H1 (cell line): ENCODE measurements around the gene GRIN3A. TPM values are rescaled to one million over a fixed set of nuclear protein-coding genes. Genes with fewer than 3 reads are reported as not detected.

Experiments used
- CTCF ChIA-PET: fragments of 300-600 bp; sonication (Branson Sonifier 250); formaldehyde crosslinking; loops from one replicate; lab custom pipeline; 2021; ENCODE audit not compliant: partially characterized antibody; lab: Charles Lee
- POLR2A ChIA-PET: fragments of 300-600 bp; sonication (Branson Sonifier 250); formaldehyde crosslinking; loops from one replicate; lab custom pipeline; 2021; ENCODE audit warnings: inconsistent platforms; ENCODE audit not compliant: partially characterized antibody; lab: Charles Lee
- DNase-seq, 2 experiments: peaks; one replicate each; pipeline versions ENCODE4 v3.0.0 to v3.0.0-alpha.2; 2010 to 2022; ENCODE audit warnings: low spot score in 2 of 2, low read depth in 1 of 2, mixed read lengths in 1 of 2
- FAIRE-seq: peaks from 2 replicates; lab custom pipeline; 2011; peaks lifted over from hg19 to GRCh38; lab: Jason Lieb, UNC
- H2AFZ ChIP-seq: 2 replicates; pipeline ENCODE4 v1.8.1; 2012; ENCODE audit warnings: low read length, inconsistent platforms
- H2AK5ac ChIP-seq: 2 replicates; pipeline ENCODE4 v1.6.1; 2013; ENCODE audit warnings: low read depth, low read length
- H2BK120ac ChIP-seq: replicated peaks from 2 replicates; pipeline ENCODE3; 2013; ENCODE audit warnings: low read depth, low read length, inconsistent platforms
- H2BK12ac ChIP-seq: 2 replicates; pipeline ENCODE4 v1.6.1; 2013; ENCODE audit warnings: low read depth, low read length
- H2BK15ac ChIP-seq: 2 replicates; pipeline ENCODE4 v1.6.1; 2013; ENCODE audit warnings: low read length
- H2BK20ac ChIP-seq: 2 replicates; pipeline ENCODE4 v1.6.1; 2013; ENCODE audit warnings: low read length
- H2BK5ac ChIP-seq: 2 replicates; pipeline ENCODE4 v1.6.1; 2013; ENCODE audit warnings: low read depth, low read length
- H3K14ac ChIP-seq: 2 replicates; pipeline ENCODE4 v1.6.1; 2013; ENCODE audit warnings: inconsistent platforms; ENCODE audit not compliant: insufficient read length
- H3K18ac ChIP-seq: 2 replicates; pipeline ENCODE4 v1.6.1; 2013; ENCODE audit warnings: low read length; ENCODE audit errors: extremely low read depth
- H3K23ac ChIP-seq: 2 replicates; pipeline ENCODE4 v1.6.1; 2013; ENCODE audit warnings: inconsistent platforms; ENCODE audit not compliant: insufficient read length
- H3K23me2 ChIP-seq: 2 replicates; pipeline ENCODE4 v1.6.1; 2013; ENCODE audit warnings: low read depth, low read length
- H3K27ac ChIP-seq: 2 replicates; pipeline ENCODE4 v1.6.1; 2011; ENCODE audit warnings: low read depth, low read length, inconsistent platforms
- H3K27me3 ChIP-seq, 4 experiments: replicated peaks in 1 of 4; 1 replicate in 1 of 4; 2 replicates in 3 of 4; pipeline versions ENCODE4 v1.6.1 to v1.8.1; 2011 to 2013; ENCODE audit warnings: low read length in 3 of 4, mild to moderate bottlenecking in 3 of 4, inconsistent platforms in 2 of 4, mixed read lengths in 2 of 4, moderate library complexity in 1 of 4; ENCODE audit not compliant: control insufficient read depth in 3 of 4, insufficient read depth in 3 of 4; ENCODE audit errors: extremely low read depth in 1 of 4
- H3K36me3 ChIP-seq, 4 experiments: 2 replicates each; pipeline versions ENCODE4 v1.6.1 to v1.8.1; 2011 to 2013; ENCODE audit warnings: mild to moderate bottlenecking in 4 of 4, low read length in 3 of 4, moderate library complexity in 2 of 4, control low read depth in 1 of 4, inconsistent platforms in 1 of 4; ENCODE audit not compliant: insufficient read depth in 4 of 4, control insufficient read depth in 2 of 4
- H3K4ac ChIP-seq: replicated peaks from 2 replicates; pipeline ENCODE3; 2013; ENCODE audit warnings: low read length, low read depth, mixed read lengths, inconsistent platforms; ENCODE audit not compliant: insufficient read length
- H3K4me1 ChIP-seq, 4 experiments: replicated peaks in 1 of 4; 1 replicate in 1 of 4; 2 replicates in 3 of 4; pipeline versions ENCODE4 v1.6.1 to v1.8.1; 2011 to 2013; ENCODE audit warnings: low read length in 3 of 4, inconsistent platforms in 2 of 4, mixed read lengths in 1 of 4; ENCODE audit not compliant: insufficient read depth in 4 of 4, control insufficient read depth in 3 of 4
- H3K4me2 ChIP-seq, 2 experiments: 2 replicates each; pipeline versions ENCODE4 v1.6.1 to v1.8.1; 2011 to 2013; ENCODE audit warnings: low read depth in 2 of 2, low read length in 2 of 2, control low read depth in 1 of 2, inconsistent platforms in 1 of 2, mild to moderate bottlenecking in 1 of 2; ENCODE audit not compliant: insufficient read depth in 1 of 2
- H3K4me3 ChIP-seq, 4 experiments: fragments of 200-600, 300-600 bp in 1 of 4; sonication (generic), shearing (Covaris generic), sonication (Bioruptor Twin) in 1 of 4; 2 replicates each; pipeline versions ENCODE4 v1.5.1 to v1.8.1; 2011 to 2016; ENCODE audit warnings: low read length in 4 of 4, low read depth in 3 of 4, control low read depth in 2 of 4, inconsistent platforms in 2 of 4, mild to moderate bottlenecking in 2 of 4, mixed read lengths in 1 of 4, moderate library complexity in 1 of 4; ENCODE audit not compliant: insufficient read depth in 2 of 4; ENCODE audit errors: extremely low read depth in 1 of 4
- H3K56ac ChIP-seq: replicated peaks from 2 replicates; pipeline ENCODE3; 2013; ENCODE audit warnings: low read depth, mild to moderate bottlenecking, mixed read lengths, low read length, inconsistent platforms; ENCODE audit not compliant: insufficient read length
- H3K79me1 ChIP-seq: 2 replicates; pipeline ENCODE4 v1.6.1; 2013; ENCODE audit warnings: low read depth, low read length, control low read depth
- H3K79me2 ChIP-seq, 2 experiments: 2 replicates each; pipeline versions ENCODE4 v1.6.1 to v1.8.1; 2012 to 2013; ENCODE audit warnings: low read length in 2 of 2, mild to moderate bottlenecking in 2 of 2, inconsistent platforms in 1 of 2; ENCODE audit not compliant: insufficient read depth in 2 of 2, control insufficient read depth in 1 of 2
- H3K9ac ChIP-seq, 4 experiments: replicated peaks in 1 of 4; 1 replicate in 1 of 4; 2 replicates in 3 of 4; pipeline versions ENCODE4 v1.6.1 to v1.8.1; 2011 to 2013; ENCODE audit warnings: low read depth in 3 of 4, low read length in 3 of 4, control low read depth in 2 of 4, mild to moderate bottlenecking in 2 of 4, moderate library complexity in 2 of 4, inconsistent platforms in 1 of 4; ENCODE audit errors: extremely low read depth in 1 of 4
- H3K9me3 ChIP-seq, 2 experiments: 2 replicates each; pipeline versions ENCODE4 v1.6.1 to v1.8.1; 2012 to 2013; ENCODE audit warnings: mild to moderate bottlenecking in 2 of 2, moderate library complexity in 2 of 2, control low read depth in 1 of 2, inconsistent platforms in 1 of 2, low read depth in 1 of 2, low read length in 1 of 2, mixed read lengths in 1 of 2; ENCODE audit not compliant: insufficient read depth in 2 of 2
- H4K20me1 ChIP-seq, 2 experiments: replicated peaks in 1 of 2; 2 replicates each; pipeline versions ENCODE3 to v1.8.1; 2011 to 2013; ENCODE audit warnings: inconsistent platforms in 2 of 2, low read length in 2 of 2, mild to moderate bottlenecking in 1 of 2; ENCODE audit not compliant: insufficient read depth in 2 of 2, control insufficient read depth in 1 of 2
- H4K5ac ChIP-seq: 2 replicates; pipeline ENCODE4 v1.6.1; 2013; ENCODE audit warnings: low read length, low read depth, mixed read lengths, inconsistent platforms; ENCODE audit not compliant: insufficient read length
- H4K8ac ChIP-seq: 2 replicates; pipeline ENCODE4 v1.8.0; 2013; ENCODE audit warnings: mild to moderate bottlenecking, moderate library complexity, low read length, inconsistent platforms; ENCODE audit not compliant: insufficient read depth; ENCODE audit errors: extremely low read depth
- H4K91ac ChIP-seq: replicated peaks from 2 replicates; pipeline ENCODE3; 2013; ENCODE audit warnings: low read length, mixed read lengths, inconsistent platforms; ENCODE audit not compliant: insufficient read length
- BCL11A ChIP-seq, 2 experiments: IDR thresholded peaks; one replicate each; pipeline ENCODE4 v1.6.1; 2011; ENCODE audit warnings: low read depth in 2 of 2, low read length in 2 of 2, mild to moderate bottlenecking in 2 of 2
- CBX5 ChIP-seq: fragments of 300-800, 300-1000 bp; sonication (generic); IDR thresholded peaks from 2 replicates; pipeline ENCODE4 v1.7.1; 2016; ENCODE audit warnings: antibody characterized with exemption, low read length, low read depth
- CEBPB ChIP-seq: IDR thresholded peaks from 2 replicates; pipeline ENCODE4 v1.6.1; 2012; ENCODE audit warnings: low read depth, low read length
- CHD1 ChIP-seq: IDR thresholded peaks from 2 replicates; pipeline ENCODE4 v1.6.1; 2012; ENCODE audit warnings: low read depth, low read length, improper control_type of control experiment
- CREB1 ChIP-seq: IDR thresholded peaks from 2 replicates; pipeline ENCODE4 v1.6.1; 2012; ENCODE audit warnings: inconsistent platforms
- EZH2 ChIP-seq: fragments of 200-600 bp; sonication (generic); IDR thresholded peaks from 2 replicates; pipeline ENCODE4 v1.7.1; 2012; ENCODE audit warnings: low read depth, mild to moderate bottlenecking, moderate library complexity, low read length, inconsistent platforms; ENCODE audit not compliant: severe bottlenecking
- HDAC6 ChIP-seq: IDR thresholded peaks from one replicate; pipeline ENCODE4 v1.7.1; 2012; ENCODE audit warnings: low read depth, mild to moderate bottlenecking, inconsistent platforms, low read length, moderate library complexity
- JUND ChIP-seq: IDR thresholded peaks from 2 replicates; pipeline ENCODE4 v1.6.1; 2011; ENCODE audit warnings: mild to moderate bottlenecking, improper control_type of control experiment, low read length
- KDM1A ChIP-seq: fragments of 200-600, 300-600 bp; sonication (generic); IDR thresholded peaks from 2 replicates; pipeline ENCODE4 v1.7.1; 2016; ENCODE audit warnings: mild to moderate bottlenecking, low read length, borderline replicate concordance
- MAFK ChIP-seq: IDR thresholded peaks from 2 replicates; pipeline ENCODE4 v1.6.1; 2012; ENCODE audit warnings: low read depth, mild to moderate bottlenecking, improper control_type of control experiment, low read length
- NRF1 ChIP-seq: IDR thresholded peaks from 2 replicates; pipeline ENCODE4 v1.6.1; 2011; ENCODE audit warnings: mild to moderate bottlenecking, low read depth, low read length, improper control_type of control experiment
- POU5F1 ChIP-seq: IDR thresholded peaks from 2 replicates; pipeline ENCODE4 v1.6.1; 2011; ENCODE audit warnings: low read depth, mild to moderate bottlenecking, low read length, moderate library complexity
- RBBP5 ChIP-seq: IDR thresholded peaks from 2 replicates; pipeline ENCODE4 v1.7.1; 2012; ENCODE audit warnings: low read depth, mild to moderate bottlenecking, inconsistent platforms, low read length, moderate library complexity, borderline replicate concordance
- SUZ12 ChIP-seq: fragments of 200-600 bp; sonication (generic); IDR thresholded peaks from 2 replicates; pipeline ENCODE4 v1.6.1; 2012; ENCODE audit warnings: mild to moderate bottlenecking, inconsistent platforms, low read length, moderate library complexity, mixed read lengths
- WGBS, 2 experiments: shearing (Covaris generic) in 1 of 2; methylation state at CpG; one replicate each; pipeline versions ENCODE4 v1.1.6 to v1.1.7; 2013 to 2015; ENCODE audit warnings: low lambda C conversion rate in 2 of 2, mixed read lengths in 2 of 2, inconsistent platforms in 1 of 2, low coverage in 1 of 2, missing lambda C conversion rate in 1 of 2; ENCODE audit not compliant: insufficient replicate concordance in 2 of 2, insufficient coverage in 1 of 2, insufficient read length in 1 of 2; ENCODE audit errors: extremely low coverage in 1 of 2, missing lambda C conversion rate in 1 of 2; 5-methylcytosine and 5-hydroxymethylcytosine counted together
- polyA plus RNA-seq, 7 experiments: library from polyadenylated mRNA; depleted of rRNA in 3 of 7; stranded (reverse) in 5 of 7; unstranded in 2 of 7; fragments of >200 nt in 5 of 7; fragments of 200-250 nt in 2 of 7; gene quantifications; 1 replicate in 5 of 7; 2 replicates in 1 of 7; 4 replicates in 1 of 7; pipeline versions ENCODE4 v1.2.1 to v1.2.3, GENCODE V29; 2011 to 2013; ENCODE audit warnings: missing spikeins in 2 of 7, mixed read lengths in 2 of 7
- total RNA-seq: library from RNA; stranded (reverse); fragmentation: NEBNext Ultra II Directional; extraction: Animal tissue kit (Norgen Biotek cat#: 25700); gene quantifications from 2 replicates; pipeline ENCODE4 v1.2.1, GENCODE V29; 2021
- TF ChIP-seq, protein P1 (sequence below): IDR thresholded peaks from 2 replicates; pipeline ENCODE4 v1.6.1; 2011; ENCODE audit warnings: low read depth, mild to moderate bottlenecking, low read length; ENCODE audit not compliant: insufficient read depth

Gene GRIN3A
- total and polyA plus RNA-seq, 2 of the 8 experiments (the other 6 are each of a cell fraction or from before 2014, with no cell fraction given): 0.04 TPM; not detected in 1

DNA sequence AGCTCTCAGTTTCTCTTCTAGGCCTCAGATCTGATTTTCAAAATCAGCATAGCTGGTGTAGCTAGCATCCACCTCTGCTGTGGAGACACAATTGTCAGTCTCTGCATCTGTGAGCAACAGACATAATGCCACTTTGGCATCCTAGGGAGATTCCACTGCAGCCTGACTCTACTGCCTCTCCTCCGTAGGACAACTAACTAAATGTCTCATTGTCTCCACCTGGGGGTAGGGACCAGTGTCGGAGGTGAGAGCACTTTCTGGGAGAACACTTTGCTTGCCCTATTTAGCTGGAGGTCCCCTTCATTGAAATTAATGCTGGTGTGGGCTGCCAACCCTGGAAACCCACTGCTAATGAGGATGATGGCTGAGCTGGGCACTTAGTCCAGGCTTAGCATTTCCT, 145.1 kb downstream of the GRIN3A start:
- Histone ChIP-seq H3K14ac (no peak overlapping the region), H2BK20ac (no peak overlapping the region), H3K27ac (no peak overlapping the region), H4K5ac (no peak overlapping the region), H3K79me2 (no peaks in the 10 kb centered on the region), H2BK5ac (no peak overlapping the region), H2BK120ac (no peak overlapping the region), H3K79me1 (no peaks in the 10 kb centered on the region), H3K23ac (no peak overlapping the region), H2BK12ac (no peak overlapping the region), H4K8ac (no peak overlapping the region), H3K23me2 (no peaks in the 10 kb centered on the region), H2BK15ac (no peak overlapping the region), H3K4me2 (no peak overlapping the region), H3K9ac (no peak overlapping the region), H3K18ac (no peak overlapping the region), H2AK5ac (no peak overlapping the region), H3K36me3 (no peaks in the 10 kb centered on the region), H4K91ac (no peak overlapping the region), H3K4ac (no peak overlapping the region), H4K20me1 (no peaks in the 10 kb centered on the region), H3K27me3 (no peaks in the 10 kb centered on the region), H3K56ac (no peak overlapping the region), H3K4me1 (no peaks in the 10 kb centered on the region), H3K4me3 (no peak overlapping the region), H2AFZ (0 out of 2 replicates have a peak overlapping the region, but pooled peaks have one; percentile 14), H3K9me3 (no peaks in the 10 kb centered on the region)
- ChIA-PET CTCF (interaction anchor here (1.1 to 1.5 kb wide), 3 partner anchors 135 to 1286 kb away, joined by 3 to 4 read pairs (median 4); no protein-coding TSS in a partner anchor), POLR2A (no interaction called here)
- FAIRE-seq: no peak
- 91% methylated on average over 2 of the region's 2 CpGs; no CpG with 5 or more reads in 1 of the 2 experiments for WGBS, 2 experiments
- no peak for DNase-seq
- TF ChIP-seq RBBP5 (no peak), SUZ12 (no peak), CREB1 (no peak), POU5F1 (no peak), KDM1A (no peak), JUND (no peak), CBX5 (no peak), EZH2 (no peak), CEBPB (no peak), HDAC6 (no peak), BCL11A (IDR thresholded peaks at IDR 0.05; ENCODE audit: low read depth in 2 of 2, low read length in 2 of 2) (no peak), CHD1 (no peak), MAFK (no peak), NRF1 (no peak)
- TF ChIP-seq, protein P1, sequence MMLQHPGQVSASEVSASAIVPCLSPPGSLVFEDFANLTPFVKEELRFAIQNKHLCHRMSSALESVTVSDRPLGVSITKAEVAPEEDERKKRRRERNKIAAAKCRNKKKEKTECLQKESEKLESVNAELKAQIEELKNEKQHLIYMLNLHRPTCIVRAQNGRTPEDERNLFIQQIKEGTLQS: no peak
